Pancreas (tissue), 10 donors: ENCODE data around the gene KAT5. TPM values are rescaled to one million over a fixed set of nuclear protein-coding genes. Genes with fewer than 3 reads are reported as not detected.

Source experiments
- ATAC-seq, 4 donors: fragments of 200-7000 bp; cut with Tn5 transposase; one replicate each; pipeline versions ENCODE4 v1.8.0 to v1.9.1; 2020; ENCODE audit warnings: mild to moderate bottlenecking in 4 of 4, moderate library complexity in 4 of 4
- DNase-seq, 6 donors: peaks; one replicate each; pipeline ENCODE4 v3.0.0-alpha.2; 2020
- FAIRE-seq: peaks from 2 replicates; lab custom pipeline; 2012; peaks lifted over from hg19 to GRCh38; lab: Jason Lieb, UNC
- H3K27ac ChIP-seq, 4 donors: fragments of 200-600 bp; sonication (generic); 1 replicate in 3 of 4; 2 replicates in 1 of 4; pipeline versions ENCODE4 v1.5.0 to v1.8.0; 2020
- H3K27me3 ChIP-seq, 4 donors: fragments of 200-600 bp; one replicate each; pipeline ENCODE4 v1.8.0; 2021
- H3K36me3 ChIP-seq, 3 donors: fragments of 200-600 bp; sonication (generic) in 1 of 3; one replicate each; pipeline versions ENCODE4 v1.5.0 to v1.8.0; 2020 to 2021
- H3K4me1 ChIP-seq, 3 donors: fragments of 200-600 bp; one replicate each; pipeline ENCODE4 v1.8.0; 2021
- H3K4me3 ChIP-seq, 4 donors: fragments of 200-600 bp; sonication (generic) in 2 of 4; one replicate each; pipeline versions ENCODE4 v1.5.0 to v1.8.0; 2020 to 2021
- H3K9me3 ChIP-seq, 4 donors: fragments of 200-600 bp; one replicate each; pipeline ENCODE4 v1.8.0; 2021
- WGBS, 2 donors: extraction: QIAGEN DNeasy Blood & Tissue Kit; methylation state at CpG; one replicate each; pipeline ENCODE4 v1.1.7; 2013; 5-methylcytosine and 5-hydroxymethylcytosine counted together
- intact Hi-C, 3 donors: fragments of 100-400 bp; cut with DNase I; formaldehyde crosslinking; loops; one replicate each; pipeline versions ENCODE4 v1.11.1 to v1.14.2; 2022
- polyA plus RNA-seq, 2 donors: library from polyadenylated mRNA; stranded (reverse); fragments of 200-250 nt; gene quantifications; one replicate each; pipeline ENCODE4 v1.2.3, GENCODE V29; 2013
- total RNA-seq, 6 donors: library from RNA; stranded (reverse); fragmentation: NEBNext Ultra II Directional in 4 of 6; extraction: Animal tissue kit (Norgen Biotek cat#: 25700) in 4 of 6; gene quantifications; one replicate each; pipeline versions ENCODE4 v1.2.1 to v1.2.4, GENCODE V29; 2021 to 2023
- TF ChIP-seq, protein P1 (sequence below), 4 donors: fragments of 200-600 bp; sonication (generic) in 3 of 4; IDR thresholded peaks; one replicate each; pipeline versions ENCODE4 v1.5.0 to v1.8.0; 2021; ENCODE audit warnings: antibody characterized with exemption in 4 of 4
- donor health status: healthy with polysubstance abuse.
- donor health status: DM: no; HTN: no; CAD: no; lungs with moderate emphysema.
- donor health status: DM: no; HTN: no; CAD: no.
- donor health status: control.
- donor health status: control.
- donor health status: Bipolar disorder and iron deficiency.
- donor health status: DM: yes; HTN: yes; CAD: no.
- donor health status: DM: no; HTN: no; CAD: no.
- donor health status: DM: no; HTN: no; CAD: no.
- donor health status: DM: yes; HTN: yes; CAD: no.

Gene KAT5
- total and polyA plus RNA-seq, 8 donors: 26.5 to 99.6 (median 35.7) TPM

DNA sequence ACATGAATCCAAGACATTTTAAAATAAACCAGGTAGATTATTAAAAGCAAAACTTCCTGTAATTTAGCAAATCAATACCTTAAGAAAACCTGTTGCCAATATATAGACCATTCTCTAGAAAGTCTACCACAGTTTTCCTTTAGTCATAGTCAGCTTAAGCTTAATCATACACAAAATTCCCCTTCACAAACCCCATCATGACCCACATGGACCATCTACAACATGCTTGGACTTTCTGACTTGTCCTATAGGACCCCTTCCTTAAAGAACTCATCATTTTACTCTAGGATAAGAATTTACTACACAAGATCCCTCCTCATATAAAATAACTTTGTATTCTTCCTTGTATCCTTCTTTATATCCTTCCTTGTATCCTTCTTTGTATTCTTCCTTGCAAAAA is 24.8 kb downstream of the KAT5 start:
- H3K27ac ChIP-seq: no peak overlapping the region
- no peaks in the 10 kb centered on the region for H3K9me3 ChIP-seq
- intact Hi-C loops: no loop called here
- H3K4me1 ChIP-seq: no peaks in the 10 kb centered on the region
- no peaks in the 10 kb centered on the region for H3K36me3 ChIP-seq
- FAIRE-seq (no peak), DNase-seq (no peak), ATAC-seq (no peak)
- no peak overlapping the region for H3K4me3 ChIP-seq
- no peaks in the 10 kb centered on the region for H3K27me3 ChIP-seq
- TF ChIP-seq, protein P1, sequence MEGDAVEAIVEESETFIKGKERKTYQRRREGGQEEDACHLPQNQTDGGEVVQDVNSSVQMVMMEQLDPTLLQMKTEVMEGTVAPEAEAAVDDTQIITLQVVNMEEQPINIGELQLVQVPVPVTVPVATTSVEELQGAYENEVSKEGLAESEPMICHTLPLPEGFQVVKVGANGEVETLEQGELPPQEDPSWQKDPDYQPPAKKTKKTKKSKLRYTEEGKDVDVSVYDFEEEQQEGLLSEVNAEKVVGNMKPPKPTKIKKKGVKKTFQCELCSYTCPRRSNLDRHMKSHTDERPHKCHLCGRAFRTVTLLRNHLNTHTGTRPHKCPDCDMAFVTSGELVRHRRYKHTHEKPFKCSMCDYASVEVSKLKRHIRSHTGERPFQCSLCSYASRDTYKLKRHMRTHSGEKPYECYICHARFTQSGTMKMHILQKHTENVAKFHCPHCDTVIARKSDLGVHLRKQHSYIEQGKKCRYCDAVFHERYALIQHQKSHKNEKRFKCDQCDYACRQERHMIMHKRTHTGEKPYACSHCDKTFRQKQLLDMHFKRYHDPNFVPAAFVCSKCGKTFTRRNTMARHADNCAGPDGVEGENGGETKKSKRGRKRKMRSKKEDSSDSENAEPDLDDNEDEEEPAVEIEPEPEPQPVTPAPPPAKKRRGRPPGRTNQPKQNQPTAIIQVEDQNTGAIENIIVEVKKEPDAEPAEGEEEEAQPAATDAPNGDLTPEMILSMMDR (IDR thresholded peaks at IDR 0.05): no peak

DNA sequence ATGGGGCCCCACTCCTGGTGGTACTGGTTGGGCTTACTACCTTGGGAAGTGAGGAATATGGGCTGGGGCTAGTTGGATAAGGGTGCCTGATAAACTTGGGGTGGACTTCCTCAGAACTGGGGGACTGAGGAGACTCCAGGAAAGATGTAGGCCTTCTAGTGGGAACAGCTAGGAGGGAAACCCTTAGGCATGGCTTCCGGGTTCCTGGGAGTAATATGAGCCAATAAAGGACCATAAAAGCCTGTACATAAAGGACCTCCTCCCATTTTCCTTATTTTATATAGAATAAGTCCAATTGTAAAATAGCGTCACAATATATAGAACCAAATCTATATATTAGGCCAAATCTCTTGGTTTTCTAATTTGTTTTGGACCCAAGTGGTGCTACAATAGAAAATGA is 27.0 kb downstream of the KAT5 start:
- 83 to 91% methylated on average over 2 of the region's 2 CpGs for WGBS, 2 donors
- Histone ChIP-seq H3K4me3 (no peak overlapping the region), H3K27ac (no peak overlapping the region), H3K36me3 (no peaks in the 10 kb centered on the region), H3K27me3 (no peaks in the 10 kb centered on the region), H3K4me1 (no peaks in the 10 kb centered on the region), H3K9me3 (no peaks in the 10 kb centered on the region)
- TF ChIP-seq, protein P1 (IDR thresholded peaks at IDR 0.05): no peak
- FAIRE-seq (no peak), ATAC-seq (no peak), DNase-seq (no peak)
- intact Hi-C loops: no loop called here

DNA sequence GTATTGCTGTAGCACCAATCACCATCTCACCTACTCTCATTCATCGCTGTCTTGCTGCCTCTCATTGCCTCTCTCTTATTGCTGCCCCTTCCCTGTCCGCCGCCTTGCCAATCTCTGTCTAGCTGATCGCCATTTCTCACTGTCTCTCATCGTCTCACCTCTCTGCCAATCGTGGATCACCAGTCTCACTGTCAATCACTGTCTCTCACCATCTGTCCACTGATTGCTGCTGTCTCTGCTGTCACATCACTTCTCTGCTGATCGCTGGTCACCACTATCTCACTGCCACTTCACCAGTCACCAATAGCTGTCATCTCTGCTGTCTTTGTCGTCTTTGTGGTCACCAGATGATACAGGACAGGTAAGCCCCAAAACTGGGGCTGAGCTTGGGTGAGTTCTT is 29.1 kb downstream of the KAT5 start:
- intact Hi-C loops: no loop called here
- WGBS, 2 donors: 64 to 78% methylated on average over 8 of the region's 8 CpGs
- H3K36me3 ChIP-seq: no peaks in the 10 kb centered on the region
- H3K4me1 ChIP-seq: no peaks in the 10 kb centered on the region
- FAIRE-seq: no peak
- H3K4me3 ChIP-seq: no peak overlapping the region
- no peak overlapping the region for H3K27ac ChIP-seq
- ATAC-seq: no peak
- H3K27me3 ChIP-seq: no peaks in the 10 kb centered on the region
- TF ChIP-seq, protein P1 (IDR thresholded peaks at IDR 0.05): no peak
- H3K9me3 ChIP-seq: no peaks in the 10 kb centered on the region
- no peak for DNase-seq

DNA sequence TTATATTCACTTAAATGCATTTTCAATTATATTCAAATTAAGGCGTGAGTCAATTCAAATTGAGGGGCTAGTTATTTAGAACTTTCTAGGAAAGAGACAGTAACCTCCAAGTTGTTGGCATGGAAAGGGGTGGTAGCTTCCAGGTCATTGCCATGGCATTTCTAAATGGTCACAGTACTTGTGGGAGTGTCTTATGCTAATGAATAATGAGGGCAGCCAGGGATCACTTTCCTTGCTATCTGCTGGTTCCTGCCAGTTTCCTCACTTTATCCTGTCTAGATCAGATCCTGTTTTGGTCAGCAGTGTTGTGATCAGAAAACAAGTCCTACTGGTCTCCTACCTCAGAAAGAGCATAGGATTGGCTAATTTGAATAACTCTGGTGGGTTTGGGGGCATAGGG is 30.3 kb downstream of the KAT5 start:
- no peaks in the 10 kb centered on the region for H3K36me3 ChIP-seq
- TF ChIP-seq, protein P1 (IDR thresholded peaks at IDR 0.05): no peak
- 69 to 71% methylated on average over 1 of the region's 1 CpG for WGBS, 2 donors
- H3K4me3 ChIP-seq: no peak overlapping the region
- H3K27ac ChIP-seq: no peak overlapping the region
- no peaks in the 10 kb centered on the region for H3K27me3 ChIP-seq
- DNase-seq: no peak
- H3K4me1 ChIP-seq: no peaks in the 10 kb centered on the region
- ATAC-seq: no peak
- no peaks in the 10 kb centered on the region for H3K9me3 ChIP-seq
- intact Hi-C loops: no loop called here
- no peak for FAIRE-seq

DNA sequence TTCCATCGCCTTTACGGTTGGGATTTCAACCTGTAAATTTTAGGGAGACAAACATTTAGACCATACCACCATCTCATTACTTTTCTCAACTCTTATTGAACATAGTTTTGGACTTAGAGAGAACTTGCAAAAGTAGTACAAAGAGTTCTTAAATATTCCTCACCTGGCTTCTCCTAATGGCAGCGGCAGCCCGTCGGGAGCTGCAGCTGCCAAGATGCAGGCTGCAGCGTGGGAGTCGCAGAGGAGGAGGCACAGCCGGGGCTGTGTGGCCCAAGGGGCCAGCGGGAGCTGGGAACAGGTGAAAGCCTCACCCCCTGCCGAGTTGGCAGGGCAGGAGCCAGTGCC is 31.6 kb downstream of the KAT5 start:
- TF ChIP-seq, protein P1 (IDR thresholded peaks at IDR 0.05): no peak
- FAIRE-seq (no peak), ATAC-seq (no peak), DNase-seq (no peak)
- WGBS, 2 donors: 62 to 67% methylated on average over 10 of the region's 10 CpGs
- H3K36me3 ChIP-seq: no peaks in the 10 kb centered on the region
- H3K9me3 ChIP-seq: no peaks in the 10 kb centered on the region
- no peak overlapping the region for H3K27ac ChIP-seq
- H3K4me3 ChIP-seq: no peak overlapping the region
- no peaks in the 10 kb centered on the region for H3K27me3 ChIP-seq
- no peaks in the 10 kb centered on the region for H3K4me1 ChIP-seq
- intact Hi-C loops: no loop called here
